ENCODE measurements around the gene FNDC11. TPM values are rescaled to one million over a fixed set of nuclear protein-coding genes. Genes with fewer than 3 reads are reported as not detected.
A peak's percentile ranks its signal among the peaks of the same experiment; 100 is the strongest.

Gene FNDC11
- total and polyA plus RNA-seq, 2 of the 13 experiments (the other 11 are each of a cell fraction or from before 2014, with no cell fraction given) = 0.07 TPM; not detected in 1

DNA sequence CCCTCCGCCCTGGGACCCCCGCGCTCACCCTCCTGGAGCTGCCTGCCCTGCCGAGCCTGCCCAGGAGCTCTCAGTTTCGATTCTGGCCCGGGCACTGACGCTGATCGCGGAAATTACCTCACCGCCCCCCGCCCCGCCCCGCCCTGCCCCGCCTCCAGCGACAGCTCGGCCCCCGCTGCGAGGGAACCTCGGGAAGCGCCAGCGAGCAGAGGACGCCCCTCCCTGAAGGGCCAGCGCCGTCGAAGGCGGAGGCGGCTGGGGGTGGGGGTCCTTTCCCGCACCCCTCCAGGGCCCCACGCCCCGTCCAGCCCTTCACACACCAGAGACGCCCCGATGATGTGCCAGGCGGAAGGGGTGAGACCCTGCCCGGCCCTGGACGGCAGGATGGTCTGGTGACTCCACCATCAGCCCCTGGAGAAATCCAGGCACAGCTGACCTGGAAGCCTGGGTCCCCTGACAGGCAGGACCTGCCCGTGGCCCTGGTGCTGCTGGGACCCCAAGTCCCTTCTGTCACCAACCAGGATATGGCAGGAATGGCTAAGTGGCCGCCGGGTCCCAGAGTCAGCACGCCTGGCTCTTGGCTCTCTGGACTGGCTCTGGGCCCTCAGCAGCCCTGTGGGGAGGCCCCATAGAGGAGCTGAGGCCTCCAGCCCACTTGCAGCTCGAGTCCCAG, 20.3 kb downstream of the FNDC11 start, which contains the start of gene HELZ2 (continued):
- no peak for TF ChIP-seq ATF7 (IDR thresholded peaks at IDR 0.05)
- no peak for TF ChIP-seq ATF7 (CRISPR knock-in tag; IDR thresholded peaks at IDR 0.05)
- 0 out of 2 replicates have a peak, but pooled peaks have one; percentile 35 for TF ChIP-seq HMG20A (CRISPR knock-in tag; IDR thresholded peaks at IDR 0.05; ENCODE audit: borderline replicate concordance)
- TF ChIP-seq CENPT (CRISPR knock-in tag; IDR thresholded peaks at IDR 0.05; ENCODE audit: low read depth) = no peak
- peak; percentile 28 for TF ChIP-seq FOSL2 (CRISPR knock-in tag; IDR thresholded peaks at IDR 0.05)
- TF ChIP-seq DNMT3B (CRISPR knock-in tag; conservative IDR thresholded peaks at IDR 0.05) = no peak
- TF ChIP-seq ZKSCAN5 (CRISPR knock-in tag; IDR thresholded peaks at IDR 0.05) = no peak
- TF ChIP-seq, protein P1, sequence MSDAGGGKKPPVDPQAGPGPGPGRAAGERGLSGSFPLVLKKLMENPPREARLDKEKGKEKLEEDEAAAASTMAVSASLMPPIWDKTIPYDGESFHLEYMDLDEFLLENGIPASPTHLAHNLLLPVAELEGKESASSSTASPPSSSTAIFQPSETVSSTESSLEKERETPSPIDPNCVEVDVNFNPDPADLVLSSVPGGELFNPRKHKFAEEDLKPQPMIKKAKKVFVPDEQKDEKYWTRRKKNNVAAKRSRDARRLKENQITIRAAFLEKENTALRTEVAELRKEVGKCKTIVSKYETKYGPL (CRISPR knock-in tag; IDR thresholded peaks at IDR 0.05) = no peak
- TF ChIP-seq MXI1 (IDR thresholded peaks at IDR 0.05; ENCODE audit: borderline replicate concordance, low read depth, low read length) = no peak; the same call in 2 of the 3 replicates
- TF ChIP-seq STAT5B (CRISPR knock-in tag; IDR thresholded peaks at IDR 0.05) = no peak
- no peak for TF ChIP-seq CHD2 (IDR thresholded peaks at IDR 0.05; ENCODE audit: low read depth, low read length)
- TF ChIP-seq SNRNP70 (IDR thresholded peaks at IDR 0.05; ENCODE audit: low read depth, low read length) = no peak
- TF ChIP-seq RBFOX2 (IDR thresholded peaks at IDR 0.05; ENCODE audit: low read depth, low read length) = peak; percentile 65; the same call in 1 of the 2 replicates
- TF ChIP-seq ZSCAN20 (CRISPR knock-in tag; IDR thresholded peaks at IDR 0.05; ENCODE audit: borderline replicate concordance) = no peak
- TF ChIP-seq, protein P2, sequence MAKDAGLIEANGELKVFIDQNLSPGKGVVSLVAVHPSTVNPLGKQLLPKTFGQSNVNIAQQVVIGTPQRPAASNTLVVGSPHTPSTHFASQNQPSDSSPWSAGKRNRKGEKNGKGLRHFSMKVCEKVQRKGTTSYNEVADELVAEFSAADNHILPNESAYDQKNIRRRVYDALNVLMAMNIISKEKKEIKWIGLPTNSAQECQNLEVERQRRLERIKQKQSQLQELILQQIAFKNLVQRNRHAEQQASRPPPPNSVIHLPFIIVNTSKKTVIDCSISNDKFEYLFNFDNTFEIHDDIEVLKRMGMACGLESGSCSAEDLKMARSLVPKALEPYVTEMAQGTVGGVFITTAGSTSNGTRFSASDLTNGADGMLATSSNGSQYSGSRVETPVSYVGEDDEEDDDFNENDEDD (CRISPR knock-in tag; IDR thresholded peaks at IDR 0.05; ENCODE audit: borderline replicate concordance) = no peak
- TF ChIP-seq, protein P3, sequence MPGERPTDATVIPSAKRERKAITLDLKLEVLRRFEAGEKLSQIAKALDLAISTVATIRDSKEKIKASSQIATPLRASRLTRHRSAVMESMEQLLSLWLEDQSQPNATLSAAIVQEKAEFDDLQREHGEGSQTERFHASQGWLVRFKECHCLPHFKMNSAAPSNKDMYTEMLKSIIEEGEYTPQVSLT (CRISPR knock-in tag; IDR thresholded peaks at IDR 0.05; ENCODE audit: borderline replicate concordance, low read depth) = no peak; the same call in 1 of the 2 replicates
- TF ChIP-seq PAX8 (CRISPR knock-in tag; IDR thresholded peaks at IDR 0.05; ENCODE audit: borderline replicate concordance) = 0 out of 2 replicates have a peak, but pooled peaks have one; percentile 40
- no peak for TF ChIP-seq RORA (CRISPR knock-in tag; IDR thresholded peaks at IDR 0.05)
- TF ChIP-seq ZFP36L2 (CRISPR knock-in tag; IDR thresholded peaks at IDR 0.05) = no peak
- TF ChIP-seq ZNF317 (CRISPR knock-in tag; IDR thresholded peaks at IDR 0.05) = no peak
- TF ChIP-seq NBN (conservative IDR thresholded peaks at IDR 0.05) = no peak
- no peak; the same call in 1 of the 2 replicates for TF ChIP-seq ZNF766 (CRISPR knock-in tag; IDR thresholded peaks at IDR 0.05; ENCODE audit: borderline replicate concordance)
- no peak for TF ChIP-seq CENPX (CRISPR knock-in tag; IDR thresholded peaks at IDR 0.05)
- TF ChIP-seq POLR2A (IDR thresholded peaks at IDR 0.05; ENCODE audit: insufficient read depth in 1 of 2, low read depth in 2 of 2, low read length in 2 of 2) = peak in 1 of 2 experiments; percentile 85; a peak in 2 of 4 replicates
- no peak for TF ChIP-seq ZNF652 (CRISPR knock-in tag; IDR thresholded peaks at IDR 0.05; ENCODE audit: borderline replicate concordance, low read depth)
- TF ChIP-seq, protein P4, sequence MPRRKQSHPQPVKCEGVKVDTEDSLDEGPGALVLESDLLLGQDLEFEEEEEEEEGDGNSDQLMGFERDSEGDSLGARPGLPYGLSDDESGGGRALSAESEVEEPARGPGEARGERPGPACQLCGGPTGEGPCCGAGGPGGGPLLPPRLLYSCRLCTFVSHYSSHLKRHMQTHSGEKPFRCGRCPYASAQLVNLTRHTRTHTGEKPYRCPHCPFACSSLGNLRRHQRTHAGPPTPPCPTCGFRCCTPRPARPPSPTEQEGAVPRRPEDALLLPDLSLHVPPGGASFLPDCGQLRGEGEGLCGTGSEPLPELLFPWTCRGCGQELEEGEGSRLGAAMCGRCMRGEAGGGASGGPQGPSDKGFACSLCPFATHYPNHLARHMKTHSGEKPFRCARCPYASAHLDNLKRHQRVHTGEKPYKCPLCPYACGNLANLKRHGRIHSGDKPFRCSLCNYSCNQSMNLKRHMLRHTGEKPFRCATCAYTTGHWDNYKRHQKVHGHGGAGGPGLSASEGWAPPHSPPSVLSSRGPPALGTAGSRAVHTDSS (CRISPR knock-in tag; conservative IDR thresholded peaks at IDR 0.05) = 0 out of 2 replicates have a peak, but pooled peaks have one; percentile 57

Measured in HepG2 (cell line).